ENCODE results near the gene GPR42.

- TF ChIP-seq CTCF (IDR thresholded peaks at IDR 0.05) (no peak), EP300 (IDR thresholded peaks at IDR 0.05) (no peak)
These were observed 29.9 kb upstream of the GPR42 start for GRCh38 chr19:35341006-35341405.

Measured in ovary (tissue), 3 donors.